Measurements from ENCODE around the gene NRCAM.
"Not testable (repeated sequence)": the region's sequence is repeated elsewhere in the genome, so short reads cannot be mapped to it uniquely, and the experiment has no call there.

Gene NRCAM

DNA sequence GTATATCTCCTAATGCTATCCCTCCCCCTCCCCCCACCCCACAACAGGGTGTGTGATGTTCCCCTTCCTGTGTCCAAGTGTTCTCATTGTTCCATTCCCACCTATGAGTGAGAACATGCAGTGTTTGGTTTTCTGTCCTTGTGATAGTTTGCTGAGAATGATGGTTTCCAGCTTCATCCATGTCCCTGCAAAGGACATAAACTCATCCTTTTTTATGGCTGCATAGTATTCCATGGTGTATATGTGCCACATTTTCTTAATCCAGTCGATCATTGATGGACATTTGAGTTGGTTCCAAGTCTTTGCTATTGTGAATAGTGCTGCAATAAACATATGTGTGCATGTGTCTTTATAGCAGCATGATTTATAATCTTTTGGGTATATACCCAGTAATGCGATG, 68.5 kb downstream of the NRCAM start:
- not testable (repeated sequence) for H3K36me3 ChIP-seq (ENCODE audit: control insufficient read depth, insufficient read depth, low read length); H3K27me3 ChIP-seq (ENCODE audit: control insufficient read depth, insufficient read depth, low read length); H3K27ac ChIP-seq (ENCODE audit: low read depth, low read length); H3K4me1 ChIP-seq (ENCODE audit: control insufficient read depth, insufficient read depth, low read length); H3K9me3 ChIP-seq (ENCODE audit: control insufficient read depth, insufficient read depth, low read depth, low read length); H3K4me3 ChIP-seq (ENCODE audit: low read depth, low read length); H3K9ac ChIP-seq (ENCODE audit: low read length)

DNA sequence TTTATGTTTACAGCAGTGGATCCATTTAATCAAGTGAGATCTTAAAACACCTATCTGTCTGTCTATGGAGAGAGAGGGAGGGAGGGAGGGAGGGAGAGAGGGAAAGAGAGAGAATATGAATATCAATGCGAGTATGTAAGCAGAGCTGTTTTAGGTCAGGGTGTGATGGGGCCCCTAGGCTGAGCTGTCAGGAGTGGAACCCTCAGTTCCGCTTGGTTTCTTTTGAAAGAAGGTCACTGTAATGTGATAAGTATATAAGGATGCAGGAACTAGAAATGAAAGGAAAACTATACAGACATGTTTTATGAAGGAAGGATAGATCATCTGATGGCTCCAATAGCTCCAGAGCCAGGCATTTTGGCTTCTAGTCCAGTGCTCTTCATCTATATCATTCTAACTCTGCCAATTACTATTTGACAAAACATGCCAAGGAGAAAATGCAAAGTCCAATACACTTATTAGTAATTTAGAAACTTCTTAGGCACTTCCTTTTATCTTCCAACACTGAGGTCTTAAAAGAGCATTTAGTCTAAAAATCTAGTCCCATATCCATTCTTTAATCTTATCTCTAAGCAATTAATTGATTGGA, 70.3 kb downstream of the NRCAM start:
- no peak overlapping the region for H3K4me3 ChIP-seq (ENCODE audit: low read depth, low read length)
- no peaks in the 10 kb centered on the region for H3K36me3 ChIP-seq (ENCODE audit: control insufficient read depth, insufficient read depth, low read length)

GRCh38 chr7:108384716-108385483, 71.3 kb downstream of the NRCAM start:
- Histone ChIP-seq H3K27ac (ENCODE audit: low read depth, low read length) (no peak overlapping the region), H3K4me3 (ENCODE audit: low read depth, low read length) (no peak overlapping the region), H3K9ac (ENCODE audit: low read length) (no peak overlapping the region), H3K27me3 (ENCODE audit: control insufficient read depth, insufficient read depth, low read length) (no peaks in the 10 kb centered on the region), H3K9me3 (ENCODE audit: control insufficient read depth, insufficient read depth, low read depth, low read length) (no peaks in the 10 kb centered on the region), H3K36me3 (ENCODE audit: control insufficient read depth, insufficient read depth, low read length) (no peaks in the 10 kb centered on the region), H3K4me1 (ENCODE audit: control insufficient read depth, insufficient read depth, low read length) (no peaks in the 10 kb centered on the region)

More for the DNA sequence above, 70.3 kb downstream of the NRCAM start:
- H3K9me3 ChIP-seq (ENCODE audit: control insufficient read depth, insufficient read depth, low read depth, low read length): no peaks in the 10 kb centered on the region
- no peaks in the 10 kb centered on the region for H3K27me3 ChIP-seq (ENCODE audit: control insufficient read depth, insufficient read depth, low read length)
- H3K9ac ChIP-seq (ENCODE audit: low read length): no peak overlapping the region
- no peaks in the 10 kb centered on the region for H3K4me1 ChIP-seq (ENCODE audit: control insufficient read depth, insufficient read depth, low read length)
- no peak overlapping the region for H3K27ac ChIP-seq (ENCODE audit: low read depth, low read length)

- Histone ChIP-seq H3K27ac (ENCODE audit: low read depth, low read length) (no peak overlapping the region), H3K36me3 (ENCODE audit: control insufficient read depth, insufficient read depth, low read length) (no peaks in the 10 kb centered on the region), H3K27me3 (ENCODE audit: control insufficient read depth, insufficient read depth, low read length) (no peaks in the 10 kb centered on the region), H3K4me1 (ENCODE audit: control insufficient read depth, insufficient read depth, low read length) (no peaks in the 10 kb centered on the region), H3K9ac (ENCODE audit: low read length) (no peak overlapping the region), H3K4me3 (ENCODE audit: low read depth, low read length) (no peak overlapping the region), H3K9me3 (ENCODE audit: control insufficient read depth, insufficient read depth, low read depth, low read length) (no peaks in the 10 kb centered on the region)
Observed at GRCh38 chr7:108382932-108383331, 73.3 kb downstream of the NRCAM start.

GRCh38 chr7:108380517-108380916, 75.7 kb downstream of the NRCAM start:
- no peaks in the 10 kb centered on the region for H3K36me3 ChIP-seq (ENCODE audit: control insufficient read depth, insufficient read depth, low read length)
- H3K27me3 ChIP-seq (ENCODE audit: control insufficient read depth, insufficient read depth, low read length): no peaks in the 10 kb centered on the region
- H3K9me3 ChIP-seq (ENCODE audit: control insufficient read depth, insufficient read depth, low read depth, low read length): no peaks in the 10 kb centered on the region
- H3K4me1 ChIP-seq (ENCODE audit: control insufficient read depth, insufficient read depth, low read length): no peaks in the 10 kb centered on the region
- H3K9ac ChIP-seq (ENCODE audit: low read length): no peak overlapping the region
- no peak overlapping the region for H3K27ac ChIP-seq (ENCODE audit: low read depth, low read length)
- H3K4me3 ChIP-seq (ENCODE audit: low read depth, low read length): no peak overlapping the region

DNA sequence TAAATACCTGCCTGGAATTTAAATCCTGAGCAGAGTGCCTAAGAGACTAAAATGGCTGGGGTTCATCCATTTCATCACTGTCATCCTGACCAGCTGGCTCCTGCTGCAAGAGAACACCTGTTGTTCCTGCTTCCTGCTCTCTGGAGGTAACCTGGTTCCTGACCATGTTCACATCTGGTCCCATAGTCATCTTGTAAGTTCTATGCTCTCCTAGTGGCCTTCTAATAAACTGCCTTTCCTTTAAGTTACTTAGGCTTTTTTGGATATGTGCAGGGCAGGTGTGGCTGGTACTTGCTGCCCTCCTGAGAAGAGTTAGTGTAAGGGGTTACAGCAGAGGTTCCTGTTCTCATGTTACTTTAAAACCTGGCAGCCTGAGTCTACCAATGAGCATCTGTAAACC, 80.0 kb downstream of the NRCAM start:
- Histone ChIP-seq H3K36me3 (ENCODE audit: control insufficient read depth, insufficient read depth, low read length) (no peaks in the 10 kb centered on the region), H3K27me3 (ENCODE audit: control insufficient read depth, insufficient read depth, low read length) (no peaks in the 10 kb centered on the region), H3K9me3 (ENCODE audit: control insufficient read depth, insufficient read depth, low read depth, low read length) (no peaks in the 10 kb centered on the region), H3K27ac (ENCODE audit: low read depth, low read length) (no peak overlapping the region), H3K9ac (ENCODE audit: low read length) (no peak overlapping the region), H3K4me3 (ENCODE audit: low read depth, low read length) (no peak overlapping the region), H3K4me1 (ENCODE audit: control insufficient read depth, insufficient read depth, low read length) (no peaks in the 10 kb centered on the region)

GRCh38 chr7:108375668-108376067, 80.6 kb downstream of the NRCAM start:
- Histone ChIP-seq H3K27ac (ENCODE audit: low read depth, low read length) (no peak overlapping the region), H3K27me3 (ENCODE audit: control insufficient read depth, insufficient read depth, low read length) (no peaks in the 10 kb centered on the region), H3K36me3 (ENCODE audit: control insufficient read depth, insufficient read depth, low read length) (no peaks in the 10 kb centered on the region), H3K4me1 (ENCODE audit: control insufficient read depth, insufficient read depth, low read length) (no peaks in the 10 kb centered on the region), H3K4me3 (ENCODE audit: low read depth, low read length) (no peak overlapping the region), H3K9me3 (ENCODE audit: control insufficient read depth, insufficient read depth, low read depth, low read length) (no peaks in the 10 kb centered on the region), H3K9ac (ENCODE audit: low read length) (no peak overlapping the region)

GRCh38 chr7:108374899-108375298, 81.3 kb downstream of the NRCAM start:
- Histone ChIP-seq H3K27ac (ENCODE audit: low read depth, low read length) (no peak overlapping the region), H3K4me3 (ENCODE audit: low read depth, low read length) (no peak overlapping the region), H3K9ac (ENCODE audit: low read length) (no peak overlapping the region), H3K27me3 (ENCODE audit: control insufficient read depth, insufficient read depth, low read length) (no peaks in the 10 kb centered on the region), H3K36me3 (ENCODE audit: control insufficient read depth, insufficient read depth, low read length) (no peaks in the 10 kb centered on the region), H3K9me3 (ENCODE audit: control insufficient read depth, insufficient read depth, low read depth, low read length) (no peaks in the 10 kb centered on the region), H3K4me1 (ENCODE audit: control insufficient read depth, insufficient read depth, low read length) (no peaks in the 10 kb centered on the region)

- no peak overlapping the region for H3K4me3 ChIP-seq (ENCODE audit: low read depth, low read length)
- no peaks in the 10 kb centered on the region for H3K4me1 ChIP-seq (ENCODE audit: control insufficient read depth, insufficient read depth, low read length)
- H3K27ac ChIP-seq (ENCODE audit: low read depth, low read length): no peak overlapping the region
- no peaks in the 10 kb centered on the region for H3K9me3 ChIP-seq (ENCODE audit: control insufficient read depth, insufficient read depth, low read depth, low read length)
- H3K9ac ChIP-seq (ENCODE audit: low read length): no peak overlapping the region
- no peaks in the 10 kb centered on the region for H3K27me3 ChIP-seq (ENCODE audit: control insufficient read depth, insufficient read depth, low read length)
- H3K36me3 ChIP-seq (ENCODE audit: control insufficient read depth, insufficient read depth, low read length): no peaks in the 10 kb centered on the region
Observed at GRCh38 chr7:108372618-108373017, 83.6 kb downstream of the NRCAM start.

DNA sequence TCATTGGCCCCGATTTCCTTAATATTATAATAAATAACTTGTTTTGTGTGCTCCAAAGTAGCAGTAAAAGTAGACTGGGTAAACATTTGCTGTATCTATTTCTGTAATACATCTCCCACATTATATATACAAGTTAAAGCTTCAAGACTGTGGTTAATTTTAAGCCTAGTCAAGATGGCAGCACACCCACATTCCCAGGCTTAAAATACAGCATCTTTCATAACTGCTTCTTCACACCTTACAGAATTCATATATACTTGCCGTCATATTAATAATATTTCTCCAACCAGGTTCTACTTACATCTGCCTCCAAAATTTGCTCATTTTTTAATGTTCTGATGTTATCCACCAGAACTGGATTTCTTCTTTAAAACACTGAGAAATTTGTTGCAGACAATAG, 85.6 kb downstream of the NRCAM start:
- H3K27me3 ChIP-seq (ENCODE audit: control insufficient read depth, insufficient read depth, low read length): no peaks in the 10 kb centered on the region
- H3K9ac ChIP-seq (ENCODE audit: low read length): no peak overlapping the region
- no peaks in the 10 kb centered on the region for H3K36me3 ChIP-seq (ENCODE audit: control insufficient read depth, insufficient read depth, low read length)
- H3K4me3 ChIP-seq (ENCODE audit: low read depth, low read length): no peak overlapping the region
- H3K4me1 ChIP-seq (ENCODE audit: control insufficient read depth, insufficient read depth, low read length): no peaks in the 10 kb centered on the region
- no peaks in the 10 kb centered on the region for H3K9me3 ChIP-seq (ENCODE audit: control insufficient read depth, insufficient read depth, low read depth, low read length)
- no peak overlapping the region for H3K27ac ChIP-seq (ENCODE audit: low read depth, low read length)

GRCh38 chr7:108368466-108368865, 87.8 kb downstream of the NRCAM start:
- H3K9ac ChIP-seq (ENCODE audit: low read length): no peak overlapping the region
- H3K27me3 ChIP-seq (ENCODE audit: control insufficient read depth, insufficient read depth, low read length): no peaks in the 10 kb centered on the region
- H3K27ac ChIP-seq (ENCODE audit: low read depth, low read length): no peak overlapping the region
- no peaks in the 10 kb centered on the region for H3K36me3 ChIP-seq (ENCODE audit: control insufficient read depth, insufficient read depth, low read length)
- no peak overlapping the region for H3K4me3 ChIP-seq (ENCODE audit: low read depth, low read length)
- no peaks in the 10 kb centered on the region for H3K9me3 ChIP-seq (ENCODE audit: control insufficient read depth, insufficient read depth, low read depth, low read length)
- no peaks in the 10 kb centered on the region for H3K4me1 ChIP-seq (ENCODE audit: control insufficient read depth, insufficient read depth, low read length)
